Psoas muscle (tissue), 8 donors: ENCODE data around the gene ASMTL. TPM values are rescaled to one million over a fixed set of nuclear protein-coding genes. Genes with fewer than 3 reads are reported as not detected.
"Not testable (repeated sequence)": the region's sequence is repeated elsewhere in the genome, so short reads cannot be mapped to it uniquely, and the experiment has no call there.

Experiments
- ATAC-seq, 4 donors: fragments of 200-7000 bp; cut with Tn5 transposase; one replicate each; pipeline ENCODE4 v1.9.1; 2020; ENCODE audit warnings: moderate library complexity in 3 of 4, mild to moderate bottlenecking in 2 of 4
- DNase-seq, 2 donors: peaks; one replicate each; pipeline ENCODE4 v3.0.0-alpha.2; 2020
- H3K27ac ChIP-seq: fragments of 200-600 bp; one replicate; pipeline ENCODE4 v1.8.0; 2022
- H3K27me3 ChIP-seq, 3 donors: fragments of 200-600 bp in 1 of 3; one replicate each; pipeline versions ENCODE4 v1.6.1 to v1.8.0; 2013 to 2022; ENCODE audit warnings: low read length in 2 of 3, mild to moderate bottlenecking in 2 of 3, moderate library complexity in 1 of 3; ENCODE audit not compliant: insufficient read depth in 3 of 3
- H3K36me3 ChIP-seq, 2 donors: fragments of 200-600 bp in 1 of 2; one replicate each; pipeline versions ENCODE4 v1.6.1 to v1.8.0; 2013 to 2022; ENCODE audit warnings: low read depth in 1 of 2, mild to moderate bottlenecking in 1 of 2, moderate library complexity in 1 of 2; ENCODE audit not compliant: insufficient read depth in 1 of 2
- H3K4me1 ChIP-seq: fragments of 200-600 bp; one replicate; pipeline ENCODE4 v1.8.0; 2022
- H3K4me3 ChIP-seq: fragments of 200-600 bp; one replicate; pipeline ENCODE4 v1.8.0; 2022; ENCODE audit warnings: mild to moderate bottlenecking
- H3K9me3 ChIP-seq: fragments of 200-600 bp; one replicate; pipeline ENCODE4 v1.8.0; 2022
- WGBS, 3 donors: extraction: QIAGEN DNeasy Blood & Tissue Kit; methylation state at CpG; one replicate each; pipeline versions ENCODE4 v1.1.6 to v1.1.7; 2013; 5-methylcytosine and 5-hydroxymethylcytosine counted together
- intact Hi-C, 2 donors: fragments of 100-400 bp; cut with DNase I; formaldehyde crosslinking; loops; one replicate each; pipeline versions ENCODE4 v1.11.0 to v1.14.2; 2022
- polyA plus RNA-seq, 3 donors: library from polyadenylated mRNA; stranded (reverse); fragments of 200-250 nt; gene quantifications; one replicate each; pipeline ENCODE4 v1.2.3, GENCODE V29; 2013
- total RNA-seq, 4 donors: library from RNA; stranded (reverse); fragmentation: NEBNext Ultra II Directional in 2 of 4; extraction: Animal tissue kit (Norgen Biotek cat#: 25700) in 2 of 4; gene quantifications; one replicate each; pipeline versions ENCODE4 v1.2.1 to v1.2.4, GENCODE V29; 2021 to 2023
- TF ChIP-seq, protein P1 (sequence below): fragments of 200-600 bp; IDR thresholded peaks from one replicate; pipeline ENCODE4 v1.8.0; 2022; ENCODE audit warnings: antibody characterized with exemption
- donor health status: healthy with polysubstance abuse.
- donor health status: DM: no; HTN: no; CAD: no; lungs with moderate emphysema.
- donor health status: Bipolar disorder and iron deficiency.
- donor health status: healthy.
- donor health status: DM: yes; HTN: yes; CAD: no.
- donor health status: DM: no; HTN: no; CAD: no.
- donor health status: DM: no; HTN: no; CAD: no.
- donor health status: DM: yes; HTN: yes; CAD: no.

Gene ASMTL
- total and polyA plus RNA-seq, 7 donors, result 6.6 to 18.2 (median 9.8) TPM

DNA sequence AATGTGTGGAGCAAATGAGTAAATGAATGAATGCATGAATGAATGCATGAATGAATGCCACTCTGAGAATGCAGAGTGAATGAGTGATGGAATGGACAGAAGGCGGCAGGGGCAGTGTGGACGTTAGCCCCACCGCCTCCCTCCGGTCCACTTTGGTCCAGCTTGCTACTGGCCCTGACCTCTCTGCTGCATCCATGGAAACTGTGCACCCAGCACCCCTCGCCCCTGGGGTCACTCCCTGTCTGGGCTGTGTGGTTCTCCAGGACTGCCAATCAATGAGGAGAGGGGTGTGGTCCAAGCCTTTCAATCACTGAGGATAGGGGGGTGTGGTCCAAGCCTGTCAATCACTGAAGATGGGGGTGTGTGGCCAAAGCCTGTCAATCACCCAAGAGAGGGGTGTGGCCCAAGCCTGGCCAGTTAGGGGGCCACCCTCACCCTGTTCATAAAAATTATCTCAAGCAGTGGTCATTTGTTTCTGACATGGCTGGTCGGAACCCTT lies 39.2 kb upstream of the ASMTL start:
- DNase-seq, result no peak
- H3K27ac ChIP-seq, result no peak overlapping the region
- no peaks in the 10 kb centered on the region for H3K27me3 ChIP-seq
- H3K4me3 ChIP-seq, result no peak overlapping the region
- ATAC-seq, result no peak
- intact Hi-C loops, result no loop called here
- TF ChIP-seq, protein P1, sequence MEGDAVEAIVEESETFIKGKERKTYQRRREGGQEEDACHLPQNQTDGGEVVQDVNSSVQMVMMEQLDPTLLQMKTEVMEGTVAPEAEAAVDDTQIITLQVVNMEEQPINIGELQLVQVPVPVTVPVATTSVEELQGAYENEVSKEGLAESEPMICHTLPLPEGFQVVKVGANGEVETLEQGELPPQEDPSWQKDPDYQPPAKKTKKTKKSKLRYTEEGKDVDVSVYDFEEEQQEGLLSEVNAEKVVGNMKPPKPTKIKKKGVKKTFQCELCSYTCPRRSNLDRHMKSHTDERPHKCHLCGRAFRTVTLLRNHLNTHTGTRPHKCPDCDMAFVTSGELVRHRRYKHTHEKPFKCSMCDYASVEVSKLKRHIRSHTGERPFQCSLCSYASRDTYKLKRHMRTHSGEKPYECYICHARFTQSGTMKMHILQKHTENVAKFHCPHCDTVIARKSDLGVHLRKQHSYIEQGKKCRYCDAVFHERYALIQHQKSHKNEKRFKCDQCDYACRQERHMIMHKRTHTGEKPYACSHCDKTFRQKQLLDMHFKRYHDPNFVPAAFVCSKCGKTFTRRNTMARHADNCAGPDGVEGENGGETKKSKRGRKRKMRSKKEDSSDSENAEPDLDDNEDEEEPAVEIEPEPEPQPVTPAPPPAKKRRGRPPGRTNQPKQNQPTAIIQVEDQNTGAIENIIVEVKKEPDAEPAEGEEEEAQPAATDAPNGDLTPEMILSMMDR, result no peak
- 84 to 86% (median 86%) methylated on average over 6 of the region's 6 CpGs for WGBS, 3 donors
- no peaks in the 10 kb centered on the region for H3K9me3 ChIP-seq
- H3K36me3 ChIP-seq, result no peaks in the 10 kb centered on the region
- H3K4me1 ChIP-seq, result no peaks in the 10 kb centered on the region

DNA sequence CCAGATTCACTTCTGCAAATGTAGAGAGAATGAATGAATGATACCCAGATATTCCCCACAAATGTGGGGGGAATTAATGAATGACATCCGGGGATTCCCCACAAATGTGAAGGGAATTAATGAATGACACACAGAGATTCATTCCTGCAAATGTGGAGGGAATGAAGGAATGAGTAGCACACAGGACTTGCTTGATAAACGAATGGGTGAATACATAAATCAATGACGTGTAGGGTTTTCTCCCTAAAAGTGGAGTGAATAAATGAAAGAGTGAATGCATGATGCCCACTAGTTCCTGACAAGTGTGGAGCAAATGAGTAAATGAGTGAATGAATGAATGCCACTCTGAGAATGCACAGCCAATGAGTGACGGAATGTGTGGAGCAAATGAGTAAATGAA lies 38.5 kb upstream of the ASMTL start:
- WGBS, 3 donors, result 97 to 99% (median 99%) methylated on average over 4 of the region's 4 CpGs
- H3K4me3 ChIP-seq, H3K36me3 ChIP-seq, H3K9me3 ChIP-seq, ATAC-seq, DNase-seq, intact Hi-C loops, H3K4me1 ChIP-seq, H3K27ac ChIP-seq, H3K27me3 ChIP-seq: not testable (repeated sequence)

DNA sequence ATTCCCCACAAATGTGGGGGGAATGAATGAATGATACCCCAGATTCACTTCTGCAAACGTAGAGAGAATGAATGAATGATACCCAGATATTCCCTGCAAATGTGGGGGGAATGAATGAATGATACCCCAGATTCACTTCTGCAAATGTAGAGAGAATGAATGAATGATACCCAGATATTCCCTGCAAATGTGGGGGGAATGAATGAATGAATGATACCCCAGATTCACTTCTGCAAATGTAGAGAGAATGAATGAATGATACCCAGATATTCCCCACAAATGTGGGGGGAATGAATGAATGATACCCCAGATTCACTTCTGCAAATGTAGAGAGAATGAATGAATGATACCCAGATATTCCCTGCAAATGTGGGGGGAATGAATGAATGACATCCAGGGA lies 38.0 kb upstream of the ASMTL start:
- H3K27ac ChIP-seq, H3K4me1 ChIP-seq, ATAC-seq, intact Hi-C loops, H3K36me3 ChIP-seq, H3K9me3 ChIP-seq, H3K4me3 ChIP-seq, H3K27me3 ChIP-seq, DNase-seq: not testable (repeated sequence)
- 85 to 100% (median 100%) methylated on average over 1 of the region's 1 CpG for WGBS, 3 donors

DNA sequence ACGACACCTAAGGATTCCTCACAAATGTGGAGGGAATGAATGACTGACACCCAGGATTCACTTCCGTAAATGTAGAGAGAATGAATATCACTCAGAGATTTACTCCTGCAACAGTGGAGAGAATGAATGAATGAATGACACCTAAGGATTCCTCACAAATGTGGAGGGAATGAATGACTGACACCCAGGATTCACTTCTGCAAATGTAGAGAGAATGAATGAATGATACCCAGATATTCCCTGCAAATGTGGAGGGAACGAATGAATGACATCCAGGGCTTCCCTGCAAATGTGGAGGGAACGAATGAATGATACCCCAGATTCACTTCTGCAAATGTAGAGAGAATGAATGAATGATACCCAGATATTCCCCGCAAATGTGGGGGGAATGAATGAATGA lies 36.6 kb upstream of the ASMTL start:
- intact Hi-C loops, H3K4me1 ChIP-seq, H3K27me3 ChIP-seq, H3K36me3 ChIP-seq, ATAC-seq, H3K27ac ChIP-seq, H3K9me3 ChIP-seq, H3K4me3 ChIP-seq, DNase-seq: not testable (repeated sequence)
- WGBS, 3 donors, result 77 to 94% (median 86%) methylated on average over 5 of the region's 5 CpGs

DNA sequence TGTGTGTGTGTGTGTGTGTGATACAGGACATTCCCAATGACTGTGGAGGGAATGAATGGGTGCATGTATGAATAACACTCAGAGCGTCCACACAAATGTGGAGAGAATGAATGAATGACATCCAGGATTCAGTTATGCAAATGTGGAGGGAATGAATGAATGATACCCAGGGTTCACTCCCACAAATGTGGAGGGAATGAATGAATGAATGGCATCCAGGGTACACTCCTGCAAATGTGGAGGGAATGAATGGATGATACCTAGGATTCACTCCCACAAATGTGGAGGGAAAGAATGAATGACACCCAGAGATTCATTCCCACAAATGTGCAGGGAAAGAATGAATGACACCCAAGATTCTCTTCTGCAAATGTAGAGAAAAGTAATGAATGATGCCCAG lies 36.0 kb upstream of the ASMTL start:
- intact Hi-C loops, result no loop called here
- WGBS, 3 donors, result 89 to 93% (median 93%) methylated on average over 1 of the region's 1 CpG
- DNase-seq (no peak), ATAC-seq (no peak)
- Histone ChIP-seq H3K36me3 (no peaks in the 10 kb centered on the region), H3K9me3 (no peaks in the 10 kb centered on the region), H3K27ac (no peak overlapping the region), H3K4me3 (no peak overlapping the region), H3K27me3 (no peaks in the 10 kb centered on the region), H3K4me1 (no peaks in the 10 kb centered on the region)
- TF ChIP-seq, protein P1, result no peak

DNA sequence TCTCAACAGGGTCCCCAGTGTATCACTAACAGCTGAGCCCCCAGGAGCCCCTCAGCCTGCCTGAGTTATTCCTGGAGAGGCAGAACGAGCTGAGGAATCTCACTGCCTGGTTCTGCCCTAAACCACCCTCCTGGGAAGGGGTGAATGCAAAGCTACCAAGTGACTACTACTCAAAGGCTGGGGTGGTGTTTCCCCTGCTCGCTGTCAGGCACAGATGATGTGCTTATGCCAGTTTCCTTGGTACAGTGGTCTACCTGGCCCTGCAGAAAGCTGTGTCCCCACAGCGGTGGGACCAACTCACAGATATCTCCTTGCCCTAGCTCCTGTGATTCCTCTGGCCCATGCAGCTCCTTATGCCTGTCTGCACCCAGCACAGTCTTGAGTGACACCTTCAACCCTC lies 35.4 kb upstream of the ASMTL start:
- H3K27ac ChIP-seq, result no peak overlapping the region
- no peaks in the 10 kb centered on the region for H3K4me1 ChIP-seq
- no peaks in the 10 kb centered on the region for H3K36me3 ChIP-seq
- WGBS, 3 donors, result 76 to 85% (median 79%) methylated on average over 3 of the region's 3 CpGs
- no peak overlapping the region for H3K4me3 ChIP-seq
- ATAC-seq (no peak), DNase-seq (no peak)
- H3K9me3 ChIP-seq, result no peaks in the 10 kb centered on the region
- TF ChIP-seq, protein P1, result no peak
- no peaks in the 10 kb centered on the region for H3K27me3 ChIP-seq
- intact Hi-C loops, result no loop called here
